ENCODE measurements around the gene PDZD2.

DNA sequence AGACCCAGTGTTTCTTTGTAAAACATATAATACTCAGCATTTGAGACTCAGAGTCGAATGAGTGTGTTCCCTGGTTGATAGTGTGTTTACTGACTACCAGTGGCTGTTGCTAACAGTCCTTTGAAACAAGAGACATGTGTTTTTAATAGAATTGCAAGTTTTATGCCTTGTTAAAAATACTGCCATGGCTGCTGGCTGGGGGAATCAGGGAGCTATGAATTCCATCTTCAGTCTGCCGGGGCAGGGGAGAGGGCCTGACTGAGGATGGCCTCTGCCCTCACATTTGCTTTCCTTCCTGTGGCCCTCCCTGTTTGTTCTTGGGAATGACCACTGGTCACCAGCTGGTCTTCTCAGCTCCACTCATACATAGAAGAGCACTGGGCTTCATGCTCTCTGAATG lies 63.8 kb downstream of the PDZD2 start:
- TF ChIP-seq POLR2AphosphoS5 (IDR thresholded peaks at IDR 0.05) = no peak
- TF ChIP-seq POLR2A (IDR thresholded peaks at IDR 0.05) = no peak
- TF ChIP-seq, protein P1, sequence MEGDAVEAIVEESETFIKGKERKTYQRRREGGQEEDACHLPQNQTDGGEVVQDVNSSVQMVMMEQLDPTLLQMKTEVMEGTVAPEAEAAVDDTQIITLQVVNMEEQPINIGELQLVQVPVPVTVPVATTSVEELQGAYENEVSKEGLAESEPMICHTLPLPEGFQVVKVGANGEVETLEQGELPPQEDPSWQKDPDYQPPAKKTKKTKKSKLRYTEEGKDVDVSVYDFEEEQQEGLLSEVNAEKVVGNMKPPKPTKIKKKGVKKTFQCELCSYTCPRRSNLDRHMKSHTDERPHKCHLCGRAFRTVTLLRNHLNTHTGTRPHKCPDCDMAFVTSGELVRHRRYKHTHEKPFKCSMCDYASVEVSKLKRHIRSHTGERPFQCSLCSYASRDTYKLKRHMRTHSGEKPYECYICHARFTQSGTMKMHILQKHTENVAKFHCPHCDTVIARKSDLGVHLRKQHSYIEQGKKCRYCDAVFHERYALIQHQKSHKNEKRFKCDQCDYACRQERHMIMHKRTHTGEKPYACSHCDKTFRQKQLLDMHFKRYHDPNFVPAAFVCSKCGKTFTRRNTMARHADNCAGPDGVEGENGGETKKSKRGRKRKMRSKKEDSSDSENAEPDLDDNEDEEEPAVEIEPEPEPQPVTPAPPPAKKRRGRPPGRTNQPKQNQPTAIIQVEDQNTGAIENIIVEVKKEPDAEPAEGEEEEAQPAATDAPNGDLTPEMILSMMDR (IDR thresholded peaks at IDR 0.05) = no peak
- TF ChIP-seq EP300 (IDR thresholded peaks at IDR 0.05) = no peak

Measured in stomach (tissue), 4 donors.